ENCODE data around the gene MAML3.

The MAML3 gene

GRCh38 chr4:140038031-140038533 is 115.9 kb downstream of the MAML3 start:
- TF ChIP-seq REST (IDR thresholded peaks at IDR 0.05; ENCODE audit: insufficient read depth in 1 of 2, low read depth in 2 of 2, low read length in 2 of 2) (no peak), TAF1 (IDR thresholded peaks at IDR 0.05; ENCODE audit: borderline replicate concordance, insufficient read depth, low read length) (no peak), FOXP2 (optimal IDR thresholded peaks at IDR 0.05; ENCODE audit: borderline replicate concordance, extremely low read depth, extremely low read length, insufficient read depth) (no peak), SIN3A (IDR thresholded peaks at IDR 0.05; ENCODE audit: borderline replicate concordance, insufficient read depth, low read length) (no peak), POLR2AphosphoS5 (IDR thresholded peaks at IDR 0.05; ENCODE audit: low read depth, low read length) (no peak)

- TF ChIP-seq SIN3A (IDR thresholded peaks at IDR 0.05; ENCODE audit: borderline replicate concordance, insufficient read depth, low read length), result no peak
- TF ChIP-seq POLR2AphosphoS5 (IDR thresholded peaks at IDR 0.05; ENCODE audit: low read depth, low read length), result no peak
- no peak for TF ChIP-seq FOXP2 (optimal IDR thresholded peaks at IDR 0.05; ENCODE audit: borderline replicate concordance, extremely low read depth, extremely low read length, insufficient read depth)
- TF ChIP-seq TAF1 (IDR thresholded peaks at IDR 0.05; ENCODE audit: borderline replicate concordance, insufficient read depth, low read length), result no peak
- no peak for TF ChIP-seq REST (IDR thresholded peaks at IDR 0.05; ENCODE audit: insufficient read depth in 1 of 2, low read depth in 2 of 2, low read length in 2 of 2)
Observed at GRCh38 chr4:140037353-140038030, 116.5 kb downstream of the MAML3 start.

- TF ChIP-seq TAF1 (IDR thresholded peaks at IDR 0.05; ENCODE audit: borderline replicate concordance, insufficient read depth, low read length), result no peak
- no peak for TF ChIP-seq REST (IDR thresholded peaks at IDR 0.05; ENCODE audit: insufficient read depth in 1 of 2, low read depth in 2 of 2, low read length in 2 of 2)
- no peak for TF ChIP-seq FOXP2 (optimal IDR thresholded peaks at IDR 0.05; ENCODE audit: borderline replicate concordance, extremely low read depth, extremely low read length, insufficient read depth)
- no peak for TF ChIP-seq SIN3A (IDR thresholded peaks at IDR 0.05; ENCODE audit: borderline replicate concordance, insufficient read depth, low read length)
- no peak for TF ChIP-seq POLR2AphosphoS5 (IDR thresholded peaks at IDR 0.05; ENCODE audit: low read depth, low read length)
Observed at GRCh38 chr4:140031706-140032105, 122.3 kb downstream of the MAML3 start.

GRCh38 chr4:140031061-140031460 is 122.9 kb downstream of the MAML3 start:
- TF ChIP-seq POLR2AphosphoS5 (IDR thresholded peaks at IDR 0.05; ENCODE audit: low read depth, low read length) (no peak), TAF1 (IDR thresholded peaks at IDR 0.05; ENCODE audit: borderline replicate concordance, insufficient read depth, low read length) (no peak), SIN3A (IDR thresholded peaks at IDR 0.05; ENCODE audit: borderline replicate concordance, insufficient read depth, low read length) (no peak), FOXP2 (optimal IDR thresholded peaks at IDR 0.05; ENCODE audit: borderline replicate concordance, extremely low read depth, extremely low read length, insufficient read depth) (no peak), REST (IDR thresholded peaks at IDR 0.05; ENCODE audit: insufficient read depth in 1 of 2, low read depth in 2 of 2, low read length in 2 of 2) (no peak)
